ENCODE data around the gene DAZ4.
"Not testable (repeated sequence)": the region's sequence is repeated elsewhere in the genome, so short reads cannot be mapped to it uniquely, and the experiment has no call there.

The DAZ4 gene

GRCh38 chrY:24833619-24834018, at the start of gene DAZ4:
Gene DAZ4 (plus strand): TSS chrY:24833919. CDS start chrY:24834127, 208 bp downstream.
- DNase-seq (ENCODE audit: low spot score): not testable (repeated sequence)

DNA sequence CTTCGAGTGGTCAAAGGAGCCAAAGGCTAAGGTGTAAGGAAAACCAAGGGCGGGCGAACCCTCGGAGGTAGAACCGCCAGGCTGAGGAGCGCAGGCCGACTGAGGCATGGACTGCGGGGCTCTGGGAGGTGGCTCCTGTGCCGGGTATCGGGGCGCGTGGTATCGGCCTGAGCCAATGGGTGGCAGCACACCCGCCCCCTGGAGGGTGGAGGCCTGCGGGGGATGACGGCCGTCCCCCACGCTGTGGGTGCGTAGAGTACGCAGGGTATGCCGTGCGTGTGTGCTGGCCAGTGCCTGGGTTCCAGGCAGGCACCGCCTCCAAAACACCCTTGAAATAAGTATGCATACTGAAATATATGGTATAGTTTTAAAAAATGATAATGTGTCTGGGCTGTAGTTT, 20.4 kb upstream of the DAZ4 start, which contains the start of gene DAZ3:
TSS of gene DAZ3 (minus strand) at position 101 of the 400 bp plus-strand sequence. CDS start 208 bp downstream, outside the sequence.
- DNase-seq (ENCODE audit: low spot score): not testable (repeated sequence)

DNA sequence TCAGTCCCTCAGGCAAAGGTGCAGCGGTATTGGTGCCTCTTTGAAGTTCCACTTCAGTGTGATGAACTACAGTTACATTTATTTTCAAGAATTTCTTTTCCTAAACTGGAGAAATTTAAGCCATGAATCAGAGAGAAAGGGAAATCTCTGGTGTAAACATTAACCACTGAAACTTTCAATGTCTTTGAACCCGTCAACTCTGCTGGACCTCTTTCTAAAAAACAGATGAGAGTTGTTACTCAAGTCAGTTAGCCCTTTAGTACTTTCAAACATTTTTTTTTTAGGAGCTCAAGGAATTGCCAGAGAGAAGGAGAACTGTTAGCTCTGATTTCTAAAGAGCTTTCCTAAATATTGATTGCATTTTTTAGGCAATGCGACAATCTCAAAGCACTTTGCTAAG, 11.9 kb upstream of the DAZ4 start:
- DNase-seq (ENCODE audit: low spot score): not testable (repeated sequence)

DNA sequence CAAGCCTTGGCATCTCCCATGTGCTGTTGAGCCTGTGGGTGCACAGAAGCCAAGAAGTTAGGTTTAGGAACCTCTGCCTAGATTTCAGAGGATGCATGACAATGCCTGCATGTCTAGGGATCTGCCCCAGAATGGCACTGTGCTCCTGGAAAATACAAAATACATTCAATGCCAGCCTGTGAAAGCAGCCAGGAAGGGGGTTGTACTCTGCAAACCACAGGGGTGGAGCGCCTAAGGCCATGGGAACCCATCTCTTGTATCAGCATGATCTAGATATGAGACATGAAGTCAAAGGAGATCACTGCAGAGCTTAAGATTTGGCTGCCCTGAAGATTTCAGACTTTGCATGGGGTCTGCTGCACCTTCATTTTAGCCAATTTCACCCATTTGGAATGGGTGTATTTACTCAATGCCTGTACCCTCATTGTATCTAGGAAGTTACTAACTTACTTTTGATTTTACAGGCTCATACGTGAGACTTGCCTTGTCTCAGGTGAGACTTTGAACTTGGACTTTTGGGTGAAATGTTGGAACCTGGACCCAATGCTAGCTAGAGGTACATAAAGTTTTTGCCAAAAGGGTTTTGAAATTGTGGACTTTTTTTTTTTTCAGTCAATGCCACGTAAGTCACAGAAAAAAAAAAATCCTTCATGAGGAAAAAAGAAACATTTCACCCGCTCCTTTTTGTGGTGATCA, 9.4 kb upstream of the DAZ4 start:
- DNase-seq (ENCODE audit: low spot score): not testable (repeated sequence)

- not testable (repeated sequence) for DNase-seq (ENCODE audit: low spot score)
Measured at GRCh38 chrY:24825069-24825468, 8.7 kb upstream of the DAZ4 start.

Measured in hematopoietic multipotent progenitor cell treated with erythropoietin and hydrocortisone succinate and interleukin-3 and kit ligand, for 15 days (in vitro differentiated cells).